Head of caudate nucleus (tissue), 42 donors: ENCODE data around the gene NBPF15.
"Not testable (repeated sequence)": the region's sequence is repeated elsewhere in the genome, so short reads cannot be mapped to it uniquely, and the experiment has no call there.

ENCODE experiments used
- DNase-seq, 42 donors: peaks; one replicate each; pipeline versions ENCODE4 v3.0.0 to v3.0.0-alpha.2; 2020 to 2021; ENCODE audit warnings: mixed read lengths in 7 of 42
- intact Hi-C: fragments of 100-400 bp; cut with DNase I; formaldehyde crosslinking; loops from one replicate; pipeline ENCODE4 v1.15.0; 2022

NBPF15 gene, protein sequence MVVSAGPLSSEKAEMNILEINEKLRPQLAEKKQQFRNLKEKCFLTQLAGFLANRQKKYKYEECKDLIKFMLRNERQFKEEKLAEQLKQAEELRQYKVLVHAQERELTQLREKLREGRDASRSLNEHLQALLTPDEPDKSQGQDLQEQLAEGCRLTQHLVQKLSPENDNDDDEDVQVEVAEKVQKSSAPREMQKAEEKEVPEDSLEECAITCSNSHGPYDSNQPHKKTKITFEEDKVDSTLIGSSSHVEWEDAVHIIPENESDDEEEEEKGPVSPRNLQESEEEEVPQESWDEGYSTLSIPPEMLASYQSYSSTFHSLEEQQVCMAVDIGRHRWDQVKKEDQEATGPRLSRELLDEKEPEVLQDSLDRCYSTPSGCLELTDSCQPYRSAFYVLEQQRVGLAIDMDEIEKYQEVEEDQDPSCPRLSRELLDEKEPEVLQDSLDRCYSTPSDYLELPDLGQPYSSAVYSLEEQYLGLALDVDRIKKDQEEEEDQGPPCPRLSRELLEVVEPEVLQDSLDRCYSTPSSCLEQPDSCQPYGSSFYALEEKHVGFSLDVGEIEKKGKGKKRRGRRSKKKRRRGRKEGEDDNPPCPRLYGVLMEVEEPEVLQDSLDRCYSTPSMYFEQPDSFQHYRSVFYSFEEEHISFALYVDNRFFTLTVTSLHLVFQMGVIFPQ

DNA sequence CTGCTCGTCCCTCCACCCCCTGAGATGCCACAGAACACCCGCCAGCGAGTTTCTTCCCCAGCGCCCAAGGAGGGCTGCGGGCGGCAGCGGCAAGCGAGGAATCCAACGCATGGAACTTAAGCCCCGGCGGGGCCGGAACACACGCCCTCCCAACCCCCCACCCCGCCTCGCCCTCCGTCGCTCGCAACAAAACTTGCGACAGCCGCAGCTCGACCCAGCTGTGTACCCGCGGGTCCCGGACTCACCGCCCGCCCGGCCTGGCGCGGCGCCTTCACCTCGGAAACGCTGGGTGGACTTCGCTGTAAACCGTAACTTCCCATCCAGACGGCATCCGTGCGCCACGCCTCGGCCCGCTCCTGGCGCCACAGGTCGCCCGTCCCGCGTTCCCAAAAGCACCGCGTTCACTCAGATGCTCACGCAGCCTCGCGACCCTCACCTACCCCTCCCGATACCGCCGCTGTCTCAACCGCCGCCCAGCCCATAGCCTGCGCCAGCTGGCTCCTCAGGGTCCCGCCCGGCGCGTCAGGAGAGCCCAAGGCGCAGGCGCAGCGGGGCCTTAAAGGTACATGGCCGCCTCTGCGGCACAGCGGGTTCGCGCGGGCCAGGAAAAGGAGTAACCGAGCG, at the start of gene NBPF15:
NBPF15 (minus strand) TSS at position 534 of the 624 bp plus-strand sequence. CDS start 21,666 bp downstream, outside the sequence.
- intact Hi-C loops, result not testable (repeated sequence)
- peak; percentile 10 to 84 (median 68) for DNase-seq

DNA sequence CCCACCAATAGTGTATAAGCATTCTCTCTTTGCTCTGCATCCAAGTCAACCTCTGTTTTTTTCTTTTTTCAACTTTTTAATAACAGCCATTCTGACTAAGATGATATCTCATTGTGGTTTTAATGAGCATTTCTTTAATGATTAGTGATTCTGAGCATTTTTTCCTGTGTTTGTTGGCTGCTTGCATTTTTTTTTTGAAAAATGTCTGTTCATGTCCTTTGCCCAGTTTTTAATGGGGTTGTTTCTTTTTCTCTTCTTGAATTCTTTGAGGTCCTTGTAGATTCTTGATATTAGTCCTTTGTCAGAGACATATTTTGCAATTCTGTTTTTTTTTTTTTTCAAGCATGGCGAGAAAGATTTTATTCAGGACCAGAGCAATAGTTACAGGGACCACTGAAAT, 35.0 kb upstream of the NBPF15 start:
- DNase-seq, intact Hi-C loops: not testable (repeated sequence)

DNA sequence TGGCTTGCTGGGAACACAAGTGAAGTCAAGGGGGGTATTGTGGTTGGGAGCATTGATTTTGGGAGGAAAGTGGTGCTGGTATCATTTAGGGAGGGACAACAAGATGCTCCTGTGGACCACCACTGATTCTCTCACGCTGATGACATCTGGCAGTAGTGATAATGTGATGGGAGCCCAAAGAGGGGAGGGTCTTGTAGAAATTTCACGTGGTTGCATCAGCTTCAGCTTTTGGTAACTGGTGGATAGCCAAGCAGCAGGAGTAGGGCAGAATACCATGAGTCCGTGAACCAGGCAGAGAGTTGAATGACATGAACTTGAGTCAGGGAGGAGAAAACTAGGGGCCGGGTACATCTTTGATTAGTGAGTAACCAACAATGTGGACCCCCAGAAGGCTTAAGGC, 32.7 kb upstream of the NBPF15 start:
- DNase-seq, intact Hi-C loops: not testable (repeated sequence)

DNA sequence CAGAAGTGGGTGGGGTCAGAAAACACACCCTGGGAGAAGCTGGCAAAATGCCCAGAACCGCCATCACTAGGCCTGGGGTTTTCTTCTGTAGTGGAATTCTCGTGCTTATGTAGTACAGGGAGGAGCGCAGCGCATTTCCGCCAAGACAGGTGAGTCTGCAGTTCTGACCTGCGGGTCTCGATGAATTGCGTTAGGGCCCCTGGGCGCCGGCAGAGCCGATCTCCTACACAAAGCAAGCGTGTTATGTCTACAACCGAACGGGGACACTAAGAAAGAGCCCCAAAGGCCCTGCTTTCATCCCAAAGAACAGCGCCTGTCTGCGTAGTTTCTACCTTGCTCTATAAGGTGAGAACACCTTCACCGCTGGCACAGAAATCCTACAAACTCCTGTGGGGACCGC, 28.9 kb upstream of the NBPF15 start:
- intact Hi-C loops, result not testable (repeated sequence)
- DNase-seq, result peak in 6 of 42 donors; percentile 1 to 30 (median 12)

DNA sequence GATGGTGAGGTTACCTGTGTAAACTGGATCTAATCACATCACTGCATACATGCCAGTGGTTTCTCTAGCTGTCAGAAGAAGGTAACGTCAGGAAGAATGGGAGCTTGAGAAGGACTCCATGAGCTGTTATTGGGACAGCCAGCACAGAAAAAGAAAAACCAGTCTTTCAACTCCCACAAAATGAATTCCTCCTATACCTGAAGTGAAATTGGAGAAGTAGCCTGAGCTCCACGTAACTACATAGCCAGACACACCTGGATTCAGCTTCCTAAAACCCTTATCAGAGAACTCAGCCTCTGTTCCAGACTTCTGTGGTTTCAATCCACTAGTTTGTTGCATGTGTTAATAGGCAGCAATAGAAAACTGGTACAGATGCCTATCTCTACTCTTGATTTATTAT, 25.5 kb upstream of the NBPF15 start:
- intact Hi-C loops, result not testable (repeated sequence)

DNA sequence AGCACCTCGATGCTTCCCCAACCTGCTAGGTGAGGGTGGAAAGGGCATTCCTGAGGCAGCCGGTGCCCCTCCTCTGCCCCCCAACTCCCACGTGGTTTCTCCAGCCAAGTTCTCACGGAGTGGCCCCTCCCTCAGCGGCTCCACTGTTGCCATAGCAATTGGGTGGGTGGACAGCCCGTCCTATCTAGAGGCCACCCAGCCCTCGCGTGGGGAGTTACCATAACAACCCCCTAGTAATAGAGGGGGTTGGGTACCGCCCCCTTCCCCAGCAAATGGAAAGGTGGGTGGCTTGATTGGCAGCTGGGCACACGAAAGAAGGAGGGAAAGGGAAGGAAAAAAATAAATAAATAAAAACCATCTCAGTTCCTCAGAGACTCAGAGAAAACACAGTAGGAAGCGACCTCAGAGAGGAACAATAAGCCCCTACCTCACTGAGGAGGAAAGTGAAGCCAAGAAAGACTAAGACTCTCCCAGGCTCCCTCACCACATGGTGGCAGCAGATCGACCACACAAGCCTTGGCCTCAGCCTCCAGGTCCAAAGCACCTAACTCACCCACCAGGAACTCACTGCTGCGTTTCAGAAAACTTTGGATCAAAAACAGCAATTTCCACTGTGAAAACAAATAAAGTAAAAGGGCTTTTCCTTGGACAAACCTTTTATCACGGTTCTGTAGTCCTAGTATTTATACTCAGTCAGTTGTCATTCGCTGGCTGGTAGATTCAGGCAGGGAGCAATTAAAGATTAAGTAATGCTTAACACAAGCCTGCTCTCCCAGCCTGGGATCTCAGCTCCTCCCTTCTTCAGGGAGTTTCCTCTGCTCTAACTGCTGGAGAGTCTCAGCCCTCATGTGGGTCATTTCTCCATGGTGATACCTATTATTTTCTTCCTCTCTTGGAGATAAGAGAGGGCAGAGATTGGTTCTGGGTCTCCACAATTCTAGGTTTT, 23.9 kb upstream of the NBPF15 start:
- DNase-seq, result peak in 38 of 42 donors; percentile 12 to 79 (median 41)
- intact Hi-C loops, result not testable (repeated sequence)

More for the DNA sequence above, 25.5 kb upstream of the NBPF15 start:
- not testable (repeated sequence) for DNase-seq

DNA sequence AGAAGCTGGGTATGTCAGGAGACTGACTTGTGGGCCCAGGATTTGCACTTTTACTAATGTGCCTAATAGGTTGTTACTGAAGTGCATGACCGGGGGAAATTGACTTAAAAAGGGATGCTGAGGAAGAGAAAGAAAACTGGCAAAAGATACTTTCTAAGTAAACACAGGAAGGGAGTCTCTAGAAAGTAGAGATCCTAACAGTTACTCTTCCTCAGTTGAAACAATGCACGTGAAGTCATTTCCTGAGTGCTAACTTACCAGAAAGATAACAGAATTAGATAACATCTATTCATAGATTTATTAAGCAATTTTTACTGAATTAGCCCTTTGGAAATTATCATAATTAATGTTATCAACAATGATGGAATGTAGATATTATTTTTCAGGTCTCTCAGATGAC, 12.4 kb upstream of the NBPF15 start:
- intact Hi-C loops, DNase-seq: not testable (repeated sequence)

DNA sequence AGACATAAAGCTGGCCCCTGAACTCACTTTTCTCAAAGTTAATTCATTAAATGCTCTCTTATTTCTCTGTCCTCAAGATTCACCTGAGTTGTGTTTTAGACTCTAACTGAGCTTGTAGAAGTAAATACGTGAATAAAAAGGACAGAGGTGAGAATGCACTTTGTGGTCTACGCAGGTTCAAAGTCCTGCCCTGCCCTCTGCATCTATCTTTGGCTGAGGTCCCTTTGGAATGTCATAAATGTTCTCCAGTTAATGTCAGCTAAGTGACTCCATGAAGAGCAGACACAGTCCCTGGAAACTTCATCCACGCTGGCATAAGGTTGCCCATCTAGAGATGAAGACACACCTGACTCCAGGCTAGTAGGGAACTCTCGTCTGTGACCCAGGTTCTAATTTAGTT, 10.0 kb upstream of the NBPF15 start:
- intact Hi-C loops, DNase-seq: not testable (repeated sequence)

DNA sequence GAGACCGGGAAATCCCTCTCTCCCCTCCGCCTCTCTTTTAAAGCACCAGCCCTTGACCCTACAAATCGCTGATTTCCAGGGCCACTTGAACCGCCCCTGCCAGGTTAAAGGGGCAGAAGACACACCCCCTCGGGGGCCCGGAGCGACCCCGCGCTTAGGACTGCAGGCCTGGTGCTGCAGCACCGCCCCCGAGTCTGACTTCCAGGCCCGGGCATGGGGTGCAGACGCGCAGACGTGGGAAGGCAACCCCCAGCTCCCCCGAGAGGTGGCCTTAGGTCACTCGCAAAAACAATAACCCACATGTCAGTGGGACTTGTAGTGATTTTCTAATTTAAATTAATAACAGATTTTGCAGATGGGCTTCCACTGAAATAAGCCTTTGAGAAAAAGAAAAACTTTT, 309 bp upstream of the NBPF15 start:
- DNase-seq, intact Hi-C loops: not testable (repeated sequence)

DNA sequence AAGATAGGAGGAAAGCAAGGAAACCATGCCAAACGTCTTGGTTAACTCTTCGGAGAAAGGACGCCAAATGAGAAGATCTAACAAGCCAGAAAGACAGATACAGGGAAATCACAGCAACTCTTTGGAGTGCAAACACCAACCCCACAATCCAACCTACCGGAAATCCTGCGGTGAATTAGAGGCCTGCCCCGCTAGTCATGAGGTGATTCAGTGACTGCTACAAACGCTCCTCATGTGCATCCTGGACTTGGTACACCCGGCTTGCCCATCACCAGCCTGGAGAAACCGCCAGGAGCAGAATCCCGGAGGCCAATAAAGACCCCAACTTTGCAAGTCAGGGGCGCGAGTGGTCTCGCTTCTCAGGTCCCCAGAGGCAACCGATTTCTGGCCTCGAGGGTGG, 783 bp downstream of the NBPF15 start:
- peak in 6 of 42 donors; percentile 2 to 43 (median 6) for DNase-seq
- intact Hi-C loops, result not testable (repeated sequence)

DNA sequence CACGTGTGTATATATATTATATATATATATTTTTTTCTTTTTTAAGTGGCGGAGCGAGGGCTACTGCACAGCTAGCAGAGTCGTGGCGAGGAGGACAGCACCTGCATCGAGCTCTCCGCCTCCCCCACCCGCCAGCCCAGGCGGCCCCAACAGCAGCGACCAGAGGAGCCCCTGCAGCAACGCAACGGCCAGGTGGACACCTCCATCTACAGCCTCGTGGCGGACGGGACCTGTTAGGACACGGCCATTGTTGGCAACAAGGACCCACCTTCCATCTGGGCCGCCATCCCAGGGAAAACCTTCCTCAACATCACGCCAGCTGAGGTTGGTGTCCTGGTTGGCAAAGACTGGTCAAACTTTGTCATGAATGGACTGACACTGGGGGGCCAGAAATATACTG, 19.1 kb downstream of the NBPF15 start:
- DNase-seq, intact Hi-C loops: not testable (repeated sequence)

DNA sequence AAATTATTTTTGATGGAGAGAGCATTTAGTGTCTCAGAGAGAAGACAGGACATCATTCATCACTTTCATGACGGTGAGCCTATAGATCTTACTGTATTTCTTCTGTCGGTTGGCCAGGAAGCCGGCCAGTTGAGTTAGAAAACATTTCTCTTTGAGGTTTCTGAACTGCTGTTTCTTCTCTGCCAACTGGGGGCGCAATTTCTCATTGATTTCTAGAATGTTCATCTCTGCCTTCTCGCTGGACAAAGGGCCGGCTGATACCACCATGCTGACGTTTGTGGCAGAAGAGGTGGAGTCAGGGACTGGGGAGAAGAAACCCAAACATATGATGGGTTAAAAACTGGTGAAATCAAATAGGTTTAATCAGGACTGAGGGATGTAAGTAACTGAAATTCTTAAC, 21.7 kb downstream of the NBPF15 start:
- DNase-seq, intact Hi-C loops: not testable (repeated sequence)

DNA sequence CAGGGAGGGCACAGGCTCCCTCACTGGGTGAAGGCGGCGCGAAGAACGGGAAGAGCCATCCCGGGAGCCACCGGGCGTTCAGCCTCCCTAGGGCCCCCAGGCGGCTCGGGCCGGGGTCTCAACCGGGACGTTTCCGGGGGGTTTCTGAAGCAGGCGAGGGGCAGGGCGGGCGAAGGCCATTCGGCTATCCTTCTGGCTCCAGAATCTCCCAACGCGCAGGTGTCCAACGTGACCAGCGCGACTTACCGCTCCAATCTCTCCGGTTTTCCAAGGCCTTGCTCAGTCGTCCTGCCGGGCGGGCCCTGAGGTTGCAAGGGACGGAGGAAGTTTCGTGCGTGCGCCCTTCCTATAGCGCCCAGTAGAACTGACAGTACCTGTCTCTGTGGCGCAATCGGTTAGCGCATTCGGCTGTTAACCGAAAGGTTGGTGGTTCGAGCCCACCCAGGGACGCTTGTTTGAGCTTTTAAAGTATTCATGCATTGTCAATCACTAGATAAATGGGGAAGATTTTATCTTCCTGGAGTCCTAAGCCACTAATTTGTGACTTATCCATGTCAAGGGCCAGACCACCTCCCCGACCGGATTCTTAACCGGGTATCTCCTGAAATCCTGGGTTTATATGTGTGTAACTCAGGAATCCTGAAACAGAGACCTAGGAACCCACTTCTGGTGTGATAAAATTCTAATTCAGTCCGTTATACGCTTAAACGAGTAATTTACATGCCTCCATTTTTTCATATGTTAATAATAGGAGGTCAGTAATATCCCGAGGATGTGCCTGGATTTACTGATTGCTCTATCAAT, 42.4 kb downstream of the NBPF15 start:
- intact Hi-C loops, result not testable (repeated sequence)
- peak in 40 of 42 donors; percentile 3 to 68 (median 36) for DNase-seq

DNA sequence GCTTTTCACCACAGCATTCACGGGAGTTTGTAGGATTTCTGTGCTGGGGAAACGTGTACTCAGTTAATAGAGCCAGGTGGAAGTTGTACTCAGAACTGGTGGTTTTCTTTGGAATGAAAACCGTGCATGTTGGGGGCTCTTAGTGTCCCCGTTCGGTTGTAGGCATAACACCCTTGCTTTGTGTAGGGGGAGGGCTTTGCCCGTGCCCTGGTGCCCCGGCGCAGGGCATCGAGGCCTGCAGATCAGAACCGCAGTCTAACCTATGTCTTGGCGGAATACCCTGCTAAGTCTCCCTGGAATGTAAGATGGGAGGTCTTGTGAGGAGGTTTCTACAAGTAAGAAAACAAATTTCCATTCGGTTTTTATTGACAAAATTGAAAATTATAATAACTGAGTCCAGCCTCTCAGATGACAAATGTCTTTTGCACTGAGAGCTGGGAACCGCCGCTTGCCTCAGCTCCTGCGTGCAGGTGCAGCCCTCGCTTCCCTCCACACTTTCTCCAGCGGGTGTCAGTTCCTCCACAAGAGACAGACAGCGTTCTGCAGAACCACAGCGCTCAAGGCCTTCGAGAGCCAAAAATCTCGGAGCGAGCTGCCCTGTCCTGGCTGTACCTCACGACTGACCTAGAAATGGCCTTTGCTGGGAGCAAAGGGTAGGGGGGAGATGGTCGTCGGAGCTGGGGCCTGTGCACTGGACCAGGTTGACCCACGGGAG, 47.9 kb downstream of the NBPF15 start:
- DNase-seq, intact Hi-C loops: not testable (repeated sequence)

DNA sequence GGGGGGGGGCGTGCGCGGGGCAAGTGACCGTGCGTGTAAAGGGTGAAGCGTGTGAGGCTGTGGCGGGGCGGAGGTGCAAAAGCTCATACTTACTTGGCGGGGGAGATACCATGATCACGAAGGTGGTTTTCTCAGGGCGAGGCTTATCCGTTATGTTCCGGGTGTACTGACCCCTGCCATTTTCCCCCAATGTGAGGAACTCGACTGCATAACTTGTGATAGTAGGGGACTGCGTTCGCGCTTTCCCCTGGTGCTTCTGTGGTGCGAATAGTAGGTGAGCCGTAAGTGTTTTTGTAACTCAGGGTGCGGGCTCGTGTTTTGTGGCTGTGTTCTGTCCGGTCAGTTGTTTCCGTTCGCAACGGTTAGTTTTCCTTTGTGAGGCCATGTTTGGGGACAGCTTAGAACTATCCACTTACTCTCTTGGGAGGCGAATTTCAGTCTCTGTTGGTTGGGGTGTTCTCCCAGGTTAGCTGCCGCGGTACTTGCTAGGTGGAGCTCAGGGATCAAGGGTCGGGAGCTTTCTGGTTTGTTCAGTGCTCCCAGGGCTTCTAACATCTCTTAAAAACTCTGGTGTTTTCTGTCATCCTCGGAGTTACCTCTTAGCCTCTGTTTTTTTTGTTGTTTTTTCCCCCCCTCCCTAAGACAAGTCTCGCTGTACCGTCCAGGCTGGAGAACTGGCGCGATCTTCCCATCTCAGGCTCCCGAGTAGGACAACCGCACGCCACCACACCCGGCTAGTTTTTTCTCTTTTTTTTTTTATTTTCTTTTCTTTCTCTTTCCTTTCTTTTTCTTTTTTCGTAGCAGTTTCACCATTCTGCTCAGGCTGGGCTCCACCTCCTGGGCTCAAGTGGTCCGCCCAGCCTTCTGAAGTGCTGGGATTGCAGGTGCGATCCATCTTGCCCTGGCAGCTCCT, 48.7 kb downstream of the NBPF15 start:
- peak; percentile 21 to 91 (median 74) for DNase-seq
- intact Hi-C loops, result not testable (repeated sequence)

DNA sequence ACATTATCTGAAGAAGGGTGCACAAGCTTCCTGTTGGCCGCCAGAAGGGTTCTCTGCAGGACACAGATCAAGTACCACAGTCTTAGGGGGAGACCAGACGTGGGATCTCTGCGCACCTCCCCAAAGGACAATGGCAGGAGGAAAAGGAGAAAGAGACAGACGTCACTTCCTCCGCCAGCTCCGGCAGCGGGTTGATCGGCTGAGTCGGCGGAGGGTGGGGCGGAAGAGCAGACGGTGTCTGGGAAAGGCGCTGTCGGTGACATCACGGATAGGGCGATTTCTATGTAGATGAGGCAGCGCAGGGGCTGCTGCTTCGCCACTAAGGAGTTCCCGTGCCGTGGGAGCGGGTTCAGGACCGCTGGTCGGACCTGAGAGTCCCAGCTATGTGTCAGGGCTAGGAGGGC, 49.4 kb downstream of the NBPF15 start:
- intact Hi-C loops, result not testable (repeated sequence)
- peak; percentile 20 to 89 (median 74) for DNase-seq
